H1 (cell line): ENCODE results near the gene RAB11FIP3. TPM values are rescaled to one million over a fixed set of nuclear protein-coding genes. Genes with fewer than 3 reads are reported as not detected.

Source experiments
- ASH2L ChIP-seq: fragments of 200-600, 300-600 bp; sonication (generic); IDR thresholded peaks from one replicate; pipeline ENCODE4 v1.7.1; 2017; ENCODE audit warnings: low read length
- ATF3 ChIP-seq: IDR thresholded peaks from 2 replicates; pipeline ENCODE4 v1.6.1; 2011; ENCODE audit warnings: low read depth, mild to moderate bottlenecking, low read length; ENCODE audit not compliant: insufficient read depth
- BCL11A ChIP-seq, 2 experiments: IDR thresholded peaks; one replicate each; pipeline ENCODE4 v1.6.1; 2011; ENCODE audit warnings: low read depth in 2 of 2, low read length in 2 of 2, mild to moderate bottlenecking in 2 of 2
- CREB1 ChIP-seq: IDR thresholded peaks from 2 replicates; pipeline ENCODE4 v1.6.1; 2012; ENCODE audit warnings: inconsistent platforms
- EZH2 ChIP-seq: fragments of 200-600 bp; sonication (generic); IDR thresholded peaks from 2 replicates; pipeline ENCODE4 v1.7.1; 2012; ENCODE audit warnings: low read depth, mild to moderate bottlenecking, moderate library complexity, low read length, inconsistent platforms; ENCODE audit not compliant: severe bottlenecking
- KDM1A ChIP-seq: fragments of 200-600, 300-600 bp; sonication (generic); IDR thresholded peaks from 2 replicates; pipeline ENCODE4 v1.7.1; 2016; ENCODE audit warnings: mild to moderate bottlenecking, low read length, borderline replicate concordance
- KDM4A ChIP-seq: IDR thresholded peaks from one replicate; pipeline ENCODE4 v1.7.1; 2012; ENCODE audit warnings: low read depth, mild to moderate bottlenecking, moderate library complexity, low read length, inconsistent platforms; ENCODE audit not compliant: severe bottlenecking
- MAFK ChIP-seq: IDR thresholded peaks from 2 replicates; pipeline ENCODE4 v1.6.1; 2012; ENCODE audit warnings: low read depth, mild to moderate bottlenecking, improper control_type of control experiment, low read length
- MAX ChIP-seq: IDR thresholded peaks from 2 replicates; pipeline ENCODE4 v1.6.1; 2012; ENCODE audit warnings: inconsistent platforms
- RFX5 ChIP-seq: IDR thresholded peaks from 2 replicates; pipeline ENCODE4 v1.6.1; 2011; ENCODE audit warnings: low read depth, low read length, improper control_type of control experiment, borderline replicate concordance
- RNF2 ChIP-seq: fragments of 200-900, 300-1000 bp; sonication (generic); IDR thresholded peaks from 2 replicates; pipeline ENCODE4 v1.7.1; 2016; ENCODE audit warnings: borderline replicate concordance, low read depth, mild to moderate bottlenecking, antibody characterized with exemption, low read length; ENCODE audit not compliant: poor library complexity, severe bottlenecking; ENCODE audit errors: missing control alignments
- SIN3A ChIP-seq, 2 experiments: IDR thresholded peaks in 1 of 2; conservative IDR thresholded peaks in 1 of 2; 2 replicates each; pipeline ENCODE4 v1.6.1; 2011 to 2012; ENCODE audit warnings: low read length in 2 of 2, improper control_type of control experiment in 1 of 2, low read depth in 1 of 2, mild to moderate bottlenecking in 1 of 2
- SIX5 ChIP-seq: IDR thresholded peaks from 2 replicates; pipeline ENCODE4 v1.6.1; 2011; ENCODE audit warnings: mild to moderate bottlenecking, low read depth, low read length
- SP2 ChIP-seq: IDR thresholded peaks from 2 replicates; pipeline ENCODE4 v1.6.1; 2012; ENCODE audit warnings: mild to moderate bottlenecking, low read length, inconsistent platforms
- SP4 ChIP-seq: IDR thresholded peaks from 2 replicates; pipeline ENCODE4 v1.6.1; 2012; ENCODE audit warnings: low read length, inconsistent platforms
- SRF ChIP-seq: IDR thresholded peaks from 2 replicates; pipeline ENCODE4 v1.6.1; 2011; ENCODE audit warnings: mild to moderate bottlenecking, low read depth, low read length, moderate library complexity
- TAF1 ChIP-seq: IDR thresholded peaks from 2 replicates; pipeline ENCODE4 v1.6.1; 2011; ENCODE audit warnings: mild to moderate bottlenecking, low read depth, low read length
- TEAD4 ChIP-seq: IDR thresholded peaks from 2 replicates; pipeline ENCODE4 v1.6.1; 2012; ENCODE audit warnings: low read depth, low read length, inconsistent platforms, mixed read lengths
- YY1 ChIP-seq: IDR thresholded peaks from 2 replicates; pipeline ENCODE4 v1.6.1; 2011; ENCODE audit warnings: low read depth, mild to moderate bottlenecking, low read length
- polyA plus RNA-seq, 7 experiments: library from polyadenylated mRNA; depleted of rRNA in 3 of 7; stranded (reverse) in 5 of 7; unstranded in 2 of 7; fragments of >200 nt in 5 of 7; fragments of 200-250 nt in 2 of 7; gene quantifications; 1 replicate in 5 of 7; 2 replicates in 1 of 7; 4 replicates in 1 of 7; pipeline versions ENCODE4 v1.2.1 to v1.2.3, GENCODE V29; 2011 to 2013; ENCODE audit warnings: missing spikeins in 2 of 7, mixed read lengths in 2 of 7
- total RNA-seq: library from RNA; stranded (reverse); fragmentation: NEBNext Ultra II Directional; extraction: Animal tissue kit (Norgen Biotek cat#: 25700); gene quantifications from 2 replicates; pipeline ENCODE4 v1.2.1, GENCODE V29; 2021

RAB11FIP3 gene
- total and polyA plus RNA-seq, 2 of the 8 experiments (the other 6 are each of a cell fraction or from before 2014, with no cell fraction given) = 9.3 to 35.2 TPM

GRCh38 chr16:425082-425718 is at the start of gene RAB11FIP3 (continued):
- TF ChIP-seq EZH2 (peak; percentile 69), BCL11A (IDR thresholded peaks at IDR 0.05; ENCODE audit: low read depth in 2 of 2, low read length in 2 of 2) (no peak), SIX5 (no peak), RNF2 (no peak), ATF3 (no peak), SP2 (no peak), MAX (peak; percentile 19; the same call in 1 of the 2 replicates), KDM4A (peak; percentile 96), KDM1A (no peak), ASH2L (peak; percentile 83), YY1 (no peak), CREB1 (peak; percentile 88), TEAD4 (no peak), MAFK (no peak), SRF (no peak), RFX5 (no peak), SP4 (no peak), TAF1 (0 out of 2 replicates have a peak, but pooled peaks have one; percentile 64), SIN3A (conservative IDR thresholded peaks at IDR 0.05 in 1 of 2, IDR thresholded peaks at IDR 0.05 in 1 of 2; ENCODE audit: low read depth in 1 of 2, low read length in 2 of 2) (no peak)
- TF ChIP-seq, all 59 proteins: peak for 9
